ENCODE data around the gene EIF2D. TPM values are rescaled to one million over a fixed set of nuclear protein-coding genes. Genes with fewer than 3 reads are reported as not detected.

Gene EIF2D
- total and polyA plus RNA-seq, 7 donors: 21.4 to 41.8 (median 35.7) TPM

- Histone ChIP-seq H3K4me1 (peaks cover 22% of the 10 kb centered on the region), H3K9me3 (no peaks in the 10 kb centered on the region), H3K27ac (peak overlapping the region; percentile 49), H3K36me3 (ENCODE audit: insufficient read depth in 1 of 2, low read depth in 1 of 2) (peaks cover 17 to 98% of the 10 kb centered on the region in 2 donors), H3K4me3 (no peak overlapping the region), H3K27me3 (ENCODE audit: insufficient read depth in 3 of 3, low read length in 2 of 3) (no peaks in the 10 kb centered on the region)
- TF ChIP-seq CTCF (IDR thresholded peaks at IDR 0.05): no peak
- peak in 1 of 4 donors; percentile 33 for ATAC-seq
- no peak for DNase-seq
- intact Hi-C loops (cut with DNase I): no loop called here
- WGBS, 3 donors: 73 to 87% (median 83%) methylated on average over 9 of the region's 9 CpGs
Observed at GRCh38 chr1:206591696-206592095, 20.6 kb downstream of the EIF2D start.

GRCh38 chr1:206591226-206591625 lies 21.0 kb downstream of the EIF2D start:
- 66 to 75% (median 71%) methylated on average over 5 of the region's 5 CpGs for WGBS, 3 donors
- Histone ChIP-seq H3K4me3 (no peak overlapping the region), H3K9me3 (no peaks in the 10 kb centered on the region), H3K4me1 (peaks cover 22% of the 10 kb centered on the region), H3K27me3 (ENCODE audit: insufficient read depth in 3 of 3, low read length in 2 of 3) (no peaks in the 10 kb centered on the region), H3K27ac (peak overlapping the region; percentile 49), H3K36me3 (ENCODE audit: insufficient read depth in 1 of 2, low read depth in 1 of 2) (peaks cover 17 to 97% of the 10 kb centered on the region in 2 donors)
- no peak for TF ChIP-seq CTCF (IDR thresholded peaks at IDR 0.05)
- no peak for ATAC-seq
- intact Hi-C loops (cut with DNase I): no loop called here
- no peak for DNase-seq

- peak overlapping the region; percentile 49 for H3K27ac ChIP-seq
- H3K27me3 ChIP-seq (ENCODE audit: insufficient read depth in 3 of 3, low read length in 2 of 3): no peaks in the 10 kb centered on the region
- intact Hi-C loops (cut with DNase I): no loop called here
- TF ChIP-seq CTCF (IDR thresholded peaks at IDR 0.05): peak; percentile 14
- DNase-seq (no peak), ATAC-seq (peak in 2 of 4 donors; percentile 42 to 43)
- no peak overlapping the region for H3K4me3 ChIP-seq
- peaks cover 22% of the 10 kb centered on the region for H3K4me1 ChIP-seq
- WGBS, 3 donors: 67 to 72% (median 67%) methylated on average over 8 of the region's 8 CpGs
- no peaks in the 10 kb centered on the region for H3K9me3 ChIP-seq
- H3K36me3 ChIP-seq (ENCODE audit: insufficient read depth in 1 of 2, low read depth in 1 of 2): peaks cover 15 to 96% of the 10 kb centered on the region in 2 donors
Observed at GRCh38 chr1:206590025-206590758, 22.1 kb downstream of the EIF2D start.

GRCh38 chr1:206589206-206589605 lies 23.1 kb downstream of the EIF2D start:
- 72 to 76% (median 76%) methylated on average over 7 of the region's 7 CpGs for WGBS, 3 donors

More at GRCh38 chr1:206589206-206589605, 23.1 kb downstream of the EIF2D start:
- peaks cover 11 to 91% of the 10 kb centered on the region in 2 donors for H3K36me3 ChIP-seq (ENCODE audit: insufficient read depth in 1 of 2, low read depth in 1 of 2)
- peaks cover 22% of the 10 kb centered on the region for H3K4me1 ChIP-seq
- intact Hi-C loops (cut with DNase I): no loop called here
- no peak overlapping the region for H3K4me3 ChIP-seq
- no peak overlapping the region for H3K27ac ChIP-seq
- no peak for TF ChIP-seq CTCF (IDR thresholded peaks at IDR 0.05)
- H3K27me3 ChIP-seq (ENCODE audit: insufficient read depth in 3 of 3, low read length in 2 of 3): no peaks in the 10 kb centered on the region
- DNase-seq: no peak
- ATAC-seq: no peak
- H3K9me3 ChIP-seq: no peaks in the 10 kb centered on the region
